ENCODE results near the gene TEK. TPM values are rescaled to one million over a fixed set of nuclear protein-coding genes. Genes with fewer than 3 reads are reported as not detected.

Gene TEK
- total and polyA plus RNA-seq, 9 donors, result 2.0 to 22.2 (median 4.0) TPM

DNA sequence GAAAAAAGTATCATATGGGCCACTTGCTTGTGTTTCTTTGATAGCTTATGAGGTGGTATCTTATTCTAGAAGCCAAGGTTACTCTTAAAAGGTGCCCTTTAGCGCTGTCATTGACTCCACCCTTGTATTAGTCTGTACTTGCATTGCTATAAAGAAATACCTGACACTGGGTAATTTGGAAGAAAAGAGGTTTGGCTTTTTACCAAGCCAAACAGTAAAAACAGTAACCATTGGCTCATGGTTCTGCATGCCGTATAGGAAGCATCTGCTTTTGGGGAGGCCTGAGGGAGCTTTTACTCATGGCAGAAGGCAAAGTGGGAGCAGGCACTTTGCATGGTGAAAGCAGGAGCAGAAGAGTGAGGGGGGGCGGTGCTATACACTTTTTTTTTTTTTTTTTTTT lies 87.4 kb downstream of the TEK start:
- no peaks in the 10 kb centered on the region for H3K36me3 ChIP-seq
- intact Hi-C loops (cut with DNase I), result no loop called here
- TF ChIP-seq, protein P1, sequence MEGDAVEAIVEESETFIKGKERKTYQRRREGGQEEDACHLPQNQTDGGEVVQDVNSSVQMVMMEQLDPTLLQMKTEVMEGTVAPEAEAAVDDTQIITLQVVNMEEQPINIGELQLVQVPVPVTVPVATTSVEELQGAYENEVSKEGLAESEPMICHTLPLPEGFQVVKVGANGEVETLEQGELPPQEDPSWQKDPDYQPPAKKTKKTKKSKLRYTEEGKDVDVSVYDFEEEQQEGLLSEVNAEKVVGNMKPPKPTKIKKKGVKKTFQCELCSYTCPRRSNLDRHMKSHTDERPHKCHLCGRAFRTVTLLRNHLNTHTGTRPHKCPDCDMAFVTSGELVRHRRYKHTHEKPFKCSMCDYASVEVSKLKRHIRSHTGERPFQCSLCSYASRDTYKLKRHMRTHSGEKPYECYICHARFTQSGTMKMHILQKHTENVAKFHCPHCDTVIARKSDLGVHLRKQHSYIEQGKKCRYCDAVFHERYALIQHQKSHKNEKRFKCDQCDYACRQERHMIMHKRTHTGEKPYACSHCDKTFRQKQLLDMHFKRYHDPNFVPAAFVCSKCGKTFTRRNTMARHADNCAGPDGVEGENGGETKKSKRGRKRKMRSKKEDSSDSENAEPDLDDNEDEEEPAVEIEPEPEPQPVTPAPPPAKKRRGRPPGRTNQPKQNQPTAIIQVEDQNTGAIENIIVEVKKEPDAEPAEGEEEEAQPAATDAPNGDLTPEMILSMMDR (IDR thresholded peaks at IDR 0.05), result no peak
- TF ChIP-seq EP300 (IDR thresholded peaks at IDR 0.05) (no peak), POLR2A (IDR thresholded peaks at IDR 0.05) (no peak)
- H3K4me3 ChIP-seq, result no peak overlapping the region
- DNase-seq, result no peak
- whole genome bisulfite sequencing, 3 donors, result 95 to 96% (median 96%) methylated on average over 3 of the region's 3 CpGs
- H3K4me1 ChIP-seq (ENCODE audit: insufficient read depth), result no peaks in the 10 kb centered on the region
- H3K27me3 ChIP-seq, result no peaks in the 10 kb centered on the region
- H3K27ac ChIP-seq, result no peak overlapping the region
- H3K9me3 ChIP-seq, result no peaks in the 10 kb centered on the region

DNA sequence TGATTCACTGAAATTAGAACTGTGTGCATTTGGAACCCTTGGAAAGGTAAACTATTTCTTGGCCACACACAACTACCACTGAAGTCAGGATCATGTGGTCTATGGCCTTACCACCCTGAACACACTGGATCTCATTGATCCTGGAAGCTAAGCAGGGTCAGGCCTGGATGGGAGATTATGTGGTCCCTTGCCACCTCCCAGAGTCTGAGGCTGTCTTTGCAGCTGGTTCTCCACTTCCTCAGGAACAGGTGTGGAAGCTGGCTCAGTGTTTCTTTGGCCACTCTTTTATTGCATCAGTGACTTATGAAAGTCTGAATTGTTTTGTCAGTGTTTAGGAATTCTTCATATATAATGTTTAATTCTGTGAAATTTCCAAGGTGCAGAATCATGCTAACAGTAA lies 89.2 kb downstream of the TEK start:
- no peak for DNase-seq
- Histone ChIP-seq H3K4me1 (ENCODE audit: insufficient read depth) (no peaks in the 10 kb centered on the region), H3K27ac (no peak overlapping the region), H3K36me3 (no peaks in the 10 kb centered on the region), H3K27me3 (no peaks in the 10 kb centered on the region), H3K9me3 (no peaks in the 10 kb centered on the region), H3K4me3 (no peak overlapping the region)
- no peak for TF ChIP-seq EP300 (IDR thresholded peaks at IDR 0.05)
- TF ChIP-seq POLR2A (IDR thresholded peaks at IDR 0.05), result no peak
- TF ChIP-seq, protein P1 (IDR thresholded peaks at IDR 0.05), result no peak
- intact Hi-C loops (cut with DNase I), result no loop called here

DNA sequence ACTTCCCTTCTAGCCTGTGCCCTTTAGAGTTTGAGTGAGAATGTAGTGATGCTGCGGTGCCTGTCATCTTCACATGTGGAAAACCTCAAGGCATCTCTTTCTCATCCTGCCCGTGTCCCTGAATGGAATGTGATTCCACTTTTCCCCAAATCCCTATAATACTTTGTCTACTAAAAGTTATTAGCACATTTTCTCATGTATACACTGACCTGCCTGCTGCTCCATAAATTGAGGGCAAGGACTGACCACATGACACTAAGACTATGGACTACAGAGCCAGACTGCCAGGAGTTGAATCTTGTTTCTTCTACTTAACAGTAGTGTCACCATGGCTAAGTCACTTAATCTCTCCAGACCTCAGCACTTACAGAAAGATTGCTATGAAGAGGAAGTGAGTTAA lies 93.0 kb downstream of the TEK start:
- Histone ChIP-seq H3K4me3 (no peak overlapping the region), H3K27me3 (no peaks in the 10 kb centered on the region), H3K27ac (no peak overlapping the region), H3K36me3 (no peaks in the 10 kb centered on the region), H3K9me3 (no peaks in the 10 kb centered on the region), H3K4me1 (ENCODE audit: insufficient read depth) (no peaks in the 10 kb centered on the region)
- 75 to 90% (median 78%) methylated on average over 2 of the region's 2 CpGs for WGBS, 3 donors
- intact Hi-C loops (cut with DNase I), result no loop called here
- TF ChIP-seq POLR2A (IDR thresholded peaks at IDR 0.05), result no peak
- TF ChIP-seq, protein P1 (IDR thresholded peaks at IDR 0.05), result no peak
- no peak for TF ChIP-seq EP300 (IDR thresholded peaks at IDR 0.05)
- DNase-seq, result no peak

DNA sequence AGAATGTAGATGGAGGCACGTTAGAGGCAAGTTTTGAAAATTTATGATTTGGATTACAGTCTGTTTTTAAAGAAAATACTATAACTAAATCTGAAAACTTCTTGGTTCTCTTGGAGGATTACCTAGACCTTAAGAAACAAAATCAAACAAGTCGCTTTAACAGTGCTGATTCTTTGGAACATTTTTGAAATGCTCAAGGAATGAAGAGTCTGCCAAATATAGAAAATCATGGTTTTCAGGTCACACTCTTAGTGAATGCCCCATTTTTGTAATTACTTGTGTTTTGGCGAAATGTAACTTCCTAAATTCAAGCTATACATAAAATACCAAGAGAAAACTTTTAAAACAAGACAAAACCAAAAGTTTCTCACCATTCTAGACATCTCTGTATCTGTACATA lies 94.8 kb downstream of the TEK start:
- Histone ChIP-seq H3K4me1 (ENCODE audit: insufficient read depth) (no peaks in the 10 kb centered on the region), H3K4me3 (no peak overlapping the region), H3K9me3 (no peaks in the 10 kb centered on the region), H3K36me3 (no peaks in the 10 kb centered on the region), H3K27me3 (no peaks in the 10 kb centered on the region), H3K27ac (no peak overlapping the region)
- intact Hi-C loops (cut with DNase I), result no loop called here
- no peak for TF ChIP-seq POLR2A (IDR thresholded peaks at IDR 0.05)
- no peak for TF ChIP-seq EP300 (IDR thresholded peaks at IDR 0.05)
- TF ChIP-seq, protein P1 (IDR thresholded peaks at IDR 0.05), result no peak
- 50 to 73% (median 62%) methylated on average over 3 of the region's 3 CpGs for WGBS, 3 donors
- no peak for DNase-seq

DNA sequence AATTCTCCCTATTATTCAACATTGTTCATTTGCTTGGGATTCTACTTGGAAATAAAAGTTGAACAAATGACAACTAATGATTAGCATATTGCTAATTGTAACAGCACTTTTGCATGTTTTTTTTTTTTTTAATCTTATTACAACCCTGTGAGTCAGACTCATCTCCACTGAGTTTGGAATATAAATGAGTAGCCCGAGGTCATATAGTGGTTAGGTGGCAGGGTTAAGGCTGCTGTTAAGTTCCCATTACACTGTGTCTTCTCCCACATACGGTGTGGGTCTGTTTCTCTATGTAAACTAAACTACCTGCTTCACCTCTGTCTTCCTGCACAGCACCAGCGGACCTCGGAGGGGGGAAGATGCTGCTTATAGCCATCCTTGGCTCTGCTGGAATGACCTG lies 95.6 kb downstream of the TEK start:
- no peak for DNase-seq
- Histone ChIP-seq H3K36me3 (no peaks in the 10 kb centered on the region), H3K9me3 (no peaks in the 10 kb centered on the region), H3K27me3 (no peaks in the 10 kb centered on the region), H3K4me1 (ENCODE audit: insufficient read depth) (no peaks in the 10 kb centered on the region), H3K4me3 (no peak overlapping the region), H3K27ac (no peak overlapping the region)
- 78 to 87% (median 81%) methylated on average over 4 of the region's 4 CpGs for WGBS, 3 donors
- TF ChIP-seq POLR2A (IDR thresholded peaks at IDR 0.05) (no peak), EP300 (IDR thresholded peaks at IDR 0.05) (no peak)
- TF ChIP-seq, protein P1 (IDR thresholded peaks at IDR 0.05), result no peak
- intact Hi-C loops (cut with DNase I), result no loop called here
